ENCODE results near the gene TBC1D32.
"Not testable (repeated sequence)": the region's sequence is repeated elsewhere in the genome, so short reads cannot be mapped to it uniquely, and the experiment has no call there.

Gene TBC1D32

DNA sequence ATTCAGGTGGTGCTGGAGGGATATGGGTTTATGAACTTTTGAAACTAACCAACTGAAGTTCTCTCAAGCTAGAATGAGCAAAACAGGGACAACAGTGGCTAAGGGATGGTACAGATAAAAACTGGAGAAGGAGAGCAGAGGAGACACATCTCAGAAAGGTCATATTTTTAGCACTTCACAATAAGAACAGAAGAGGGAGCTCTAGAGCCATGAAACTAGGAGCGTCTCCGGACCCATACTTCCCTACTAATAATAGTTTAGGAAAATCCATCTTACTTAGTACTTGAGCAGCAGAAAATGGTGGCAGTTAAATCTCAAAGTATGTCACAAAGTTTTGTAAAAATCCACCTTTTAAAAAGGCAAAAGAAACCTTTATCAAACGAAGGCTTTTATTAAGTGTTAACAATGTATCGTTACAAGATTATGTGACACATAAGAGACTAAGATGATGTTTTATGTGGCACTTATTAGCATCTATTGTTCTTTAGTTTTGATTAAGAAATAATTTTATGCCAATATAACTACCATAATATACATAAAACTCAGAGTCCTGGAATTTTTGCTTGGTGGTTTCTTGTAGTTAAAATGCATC is 278.6 kb downstream of the TBC1D32 start:
- no peak overlapping the region for H2AFZ ChIP-seq (ENCODE audit: low read length)
- H3K79me2 ChIP-seq (ENCODE audit: insufficient read depth, low read length), result no peaks in the 10 kb centered on the region
- H3F3A ChIP-seq (ENCODE audit: low read depth), result no peaks in the 10 kb centered on the region
- no peaks in the 10 kb centered on the region for H3K36me3 ChIP-seq (ENCODE audit: insufficient read depth, low read length)
- H3K4me3 ChIP-seq (ENCODE audit: low read length, poor library complexity, severe bottlenecking), result no peak overlapping the region
- H3K9me3 ChIP-seq (ENCODE audit: insufficient read depth, low read depth, low read length), result no peaks in the 10 kb centered on the region
- H4K20me1 ChIP-seq (ENCODE audit: insufficient read depth, low read length, poor library complexity, severe bottlenecking), result no peaks in the 10 kb centered on the region
- H3K4me1 ChIP-seq (ENCODE audit: insufficient read depth, low read length, poor library complexity, severe bottlenecking), result no peaks in the 10 kb centered on the region
- H3K9ac ChIP-seq (ENCODE audit: low read depth, low read length, poor library complexity, severe bottlenecking), result no peak overlapping the region
- no peaks in the 10 kb centered on the region for H3K27me3 ChIP-seq (ENCODE audit: insufficient read depth, low read length, poor library complexity, severe bottlenecking)
- H3K4me2 ChIP-seq (ENCODE audit: low read depth, low read length, poor library complexity, severe bottlenecking), result no peak overlapping the region
- H3K9me2 ChIP-seq (replicated peaks; ENCODE audit: low read depth, low read length), result no peaks in the 10 kb centered on the region
- TF ChIP-seq EZH2phosphoT487 (IDR thresholded peaks at IDR 0.05; ENCODE audit: borderline replicate concordance) (no peak), CTCF (conservative IDR thresholded peaks at IDR 0.05; ENCODE audit: low read length) (peak; percentile 81)

- H3K79me2 ChIP-seq (ENCODE audit: insufficient read depth, low read length); H3K9me3 ChIP-seq (ENCODE audit: insufficient read depth, low read depth, low read length); H4K20me1 ChIP-seq (ENCODE audit: insufficient read depth, low read length, poor library complexity, severe bottlenecking); H3K36me3 ChIP-seq (ENCODE audit: insufficient read depth, low read length); H3K4me1 ChIP-seq (ENCODE audit: insufficient read depth, low read length, poor library complexity, severe bottlenecking); H2AFZ ChIP-seq (ENCODE audit: low read length); H3F3A ChIP-seq (ENCODE audit: low read depth); H3K27me3 ChIP-seq (ENCODE audit: insufficient read depth, low read length, poor library complexity, severe bottlenecking); H3K9ac ChIP-seq (ENCODE audit: low read depth, low read length, poor library complexity, severe bottlenecking); H3K4me2 ChIP-seq (ENCODE audit: low read depth, low read length, poor library complexity, severe bottlenecking); H3K4me3 ChIP-seq (ENCODE audit: low read length, poor library complexity, severe bottlenecking); H3K9me2 ChIP-seq (replicated peaks; ENCODE audit: low read depth, low read length): not testable (repeated sequence)
These were observed 285.7 kb downstream of the TBC1D32 start for GRCh38 chr6:121048593-121048992.

DNA sequence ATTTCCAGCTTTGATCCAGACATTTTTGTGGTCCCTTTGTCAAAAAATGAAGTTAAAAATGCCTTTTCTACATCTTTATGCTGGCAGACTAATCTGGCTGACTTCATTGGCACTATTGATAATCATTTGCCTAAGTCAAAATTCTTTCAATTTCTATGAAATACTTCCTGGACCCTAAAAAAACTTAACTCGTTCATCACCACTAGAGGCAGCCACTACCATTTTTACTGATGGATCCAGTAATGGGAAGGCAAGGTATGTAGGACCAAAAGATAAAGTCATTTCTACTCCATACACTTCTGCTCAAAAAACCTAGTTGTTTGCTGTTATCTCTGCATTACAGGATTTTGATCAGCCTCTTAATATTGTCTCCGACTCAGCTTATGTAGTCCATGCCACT is 289.4 kb downstream of the TBC1D32 start:
- H3K9me3 ChIP-seq (ENCODE audit: insufficient read depth, low read depth, low read length); H3K9ac ChIP-seq (ENCODE audit: low read depth, low read length, poor library complexity, severe bottlenecking); H3K79me2 ChIP-seq (ENCODE audit: insufficient read depth, low read length); H3K27me3 ChIP-seq (ENCODE audit: insufficient read depth, low read length, poor library complexity, severe bottlenecking); H2AFZ ChIP-seq (ENCODE audit: low read length); H3K4me1 ChIP-seq (ENCODE audit: insufficient read depth, low read length, poor library complexity, severe bottlenecking); H3K4me2 ChIP-seq (ENCODE audit: low read depth, low read length, poor library complexity, severe bottlenecking); H3K9me2 ChIP-seq (replicated peaks; ENCODE audit: low read depth, low read length); H3K36me3 ChIP-seq (ENCODE audit: insufficient read depth, low read length); H3K4me3 ChIP-seq (ENCODE audit: low read length, poor library complexity, severe bottlenecking); H3F3A ChIP-seq (ENCODE audit: low read depth); H4K20me1 ChIP-seq (ENCODE audit: insufficient read depth, low read length, poor library complexity, severe bottlenecking): not testable (repeated sequence)
- 0 out of 2 replicates have a peak, but pooled peaks have one; percentile 23 for TF ChIP-seq CTCF (conservative IDR thresholded peaks at IDR 0.05; ENCODE audit: low read length)

DNA sequence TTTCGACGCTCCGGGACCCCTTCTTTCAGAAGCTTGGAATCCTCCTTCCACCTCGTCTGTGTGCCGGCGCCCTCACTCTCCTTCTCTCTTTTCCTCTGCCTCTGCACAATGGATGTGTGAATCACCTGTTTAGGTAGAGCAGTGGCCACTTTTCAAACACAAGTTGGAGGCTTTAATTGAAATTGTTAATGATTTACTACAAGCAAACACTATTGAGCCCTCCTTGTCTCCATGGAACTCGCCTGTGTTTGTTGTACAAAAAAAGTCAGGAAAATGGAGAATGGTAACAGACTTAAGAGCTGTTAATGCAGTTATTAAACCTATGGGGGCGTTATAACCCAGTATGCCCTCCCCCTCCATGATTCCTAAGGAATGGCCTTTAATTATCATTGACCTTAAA is 290.6 kb downstream of the TBC1D32 start:
- not testable (repeated sequence) for H3K4me2 ChIP-seq (ENCODE audit: low read depth, low read length, poor library complexity, severe bottlenecking); H2AFZ ChIP-seq (ENCODE audit: low read length); H3K27me3 ChIP-seq (ENCODE audit: insufficient read depth, low read length, poor library complexity, severe bottlenecking); H3K9me2 ChIP-seq (replicated peaks; ENCODE audit: low read depth, low read length); H3K9me3 ChIP-seq (ENCODE audit: insufficient read depth, low read depth, low read length); H3K4me1 ChIP-seq (ENCODE audit: insufficient read depth, low read length, poor library complexity, severe bottlenecking); H3F3A ChIP-seq (ENCODE audit: low read depth); H3K36me3 ChIP-seq (ENCODE audit: insufficient read depth, low read length); H4K20me1 ChIP-seq (ENCODE audit: insufficient read depth, low read length, poor library complexity, severe bottlenecking); H3K4me3 ChIP-seq (ENCODE audit: low read length, poor library complexity, severe bottlenecking); H3K9ac ChIP-seq (ENCODE audit: low read depth, low read length, poor library complexity, severe bottlenecking); H3K79me2 ChIP-seq (ENCODE audit: insufficient read depth, low read length)

GRCh38 chr6:121043211-121043610 is 291.1 kb downstream of the TBC1D32 start:
- H3K9ac ChIP-seq (ENCODE audit: low read depth, low read length, poor library complexity, severe bottlenecking); H3K27me3 ChIP-seq (ENCODE audit: insufficient read depth, low read length, poor library complexity, severe bottlenecking); H4K20me1 ChIP-seq (ENCODE audit: insufficient read depth, low read length, poor library complexity, severe bottlenecking); H3K9me3 ChIP-seq (ENCODE audit: insufficient read depth, low read depth, low read length); H3K79me2 ChIP-seq (ENCODE audit: insufficient read depth, low read length); H3K9me2 ChIP-seq (replicated peaks; ENCODE audit: low read depth, low read length); H3K36me3 ChIP-seq (ENCODE audit: insufficient read depth, low read length); H3K4me3 ChIP-seq (ENCODE audit: low read length, poor library complexity, severe bottlenecking); H3F3A ChIP-seq (ENCODE audit: low read depth); H2AFZ ChIP-seq (ENCODE audit: low read length); H3K4me2 ChIP-seq (ENCODE audit: low read depth, low read length, poor library complexity, severe bottlenecking); H3K4me1 ChIP-seq (ENCODE audit: insufficient read depth, low read length, poor library complexity, severe bottlenecking): not testable (repeated sequence)

Data from Loucy (cell line).